ENCODE data around the gene DENND1A. TPM values are rescaled to one million over a fixed set of nuclear protein-coding genes. Genes with fewer than 3 reads are reported as not detected.

Gene DENND1A
- total and polyA plus RNA-seq, 11 donors, result 9.8 to 24.0 (median 14.7) TPM

GRCh38 chr9:123525957-123526356 is 404.0 kb downstream of the DENND1A start:
- no peak overlapping the region for H3K4me3 ChIP-seq
- WGBS, 4 donors, result 95 to 98% (median 98%) methylated on average over 3 of the region's 3 CpGs
- intact Hi-C loops (cut with DNase I), result no loop called here
- H3K27me3 ChIP-seq, result no peaks in the 10 kb centered on the region
- TF ChIP-seq CTCF (IDR thresholded peaks at IDR 0.05) (no peak), POLR2A (IDR thresholded peaks at IDR 0.05) (no peak)
- no peaks in the 10 kb centered on the region for H3K36me3 ChIP-seq
- no peak for ATAC-seq
- H3K9me3 ChIP-seq, result peaks cover 0 to 12% (median 3%) of the 10 kb centered on the region in 12 donors
- no peaks in the 10 kb centered on the region for H3K4me1 ChIP-seq
- DNase-seq, result no peak
- no peak overlapping the region for H3K27ac ChIP-seq

GRCh38 chr9:123525424-123525823 is 404.5 kb downstream of the DENND1A start:
- no peaks in the 10 kb centered on the region for H3K36me3 ChIP-seq
- WGBS, 4 donors, result 86 to 99% (median 92%) methylated on average over 6 of the region's 6 CpGs

GRCh38 chr9:123524866-123525265 is 405.1 kb downstream of the DENND1A start:
- 72 to 90% (median 84%) methylated on average over 6 of the region's 6 CpGs for WGBS, 4 donors
- intact Hi-C loops (cut with DNase I), result no loop called here
- no peak for DNase-seq
- no peak for TF ChIP-seq CTCF (IDR thresholded peaks at IDR 0.05)
- TF ChIP-seq POLR2A (IDR thresholded peaks at IDR 0.05), result no peak
- Histone ChIP-seq H3K36me3 (no peaks in the 10 kb centered on the region), H3K4me3 (no peak overlapping the region), H3K27me3 (no peaks in the 10 kb centered on the region), H3K4me1 (no peaks in the 10 kb centered on the region), H3K9me3 (peaks cover 0 to 2% (median 0%) of the 10 kb centered on the region in 12 donors), H3K27ac (no peak overlapping the region)
- ATAC-seq, result no peak

More at GRCh38 chr9:123525424-123525823, 404.5 kb downstream of the DENND1A start:
- DNase-seq, result no peak
- TF ChIP-seq POLR2A (IDR thresholded peaks at IDR 0.05), result no peak
- no peak for TF ChIP-seq CTCF (IDR thresholded peaks at IDR 0.05)
- Histone ChIP-seq H3K9me3 (peaks cover 0 to 7% (median under 1%) of the 10 kb centered on the region in 12 donors), H3K4me3 (no peak overlapping the region), H3K27ac (no peak overlapping the region), H3K4me1 (no peaks in the 10 kb centered on the region), H3K27me3 (no peaks in the 10 kb centered on the region)
- no peak for ATAC-seq
- intact Hi-C loops (cut with DNase I), result no loop called here

- no peak for ATAC-seq
- H3K4me1 ChIP-seq, result no peaks in the 10 kb centered on the region
- intact Hi-C loops (cut with DNase I), result no loop called here
- H3K9me3 ChIP-seq, result no peaks in the 10 kb centered on the region
- DNase-seq, result no peak
- H3K27me3 ChIP-seq, result no peaks in the 10 kb centered on the region
- H3K36me3 ChIP-seq, result no peaks in the 10 kb centered on the region
- TF ChIP-seq CTCF (IDR thresholded peaks at IDR 0.05) (no peak), POLR2A (IDR thresholded peaks at IDR 0.05) (no peak)
- WGBS, 4 donors, result 94 to 98% (median 97%) methylated on average over 2 of the region's 2 CpGs
- no peak overlapping the region for H3K27ac ChIP-seq
- no peak overlapping the region for H3K4me3 ChIP-seq
These were observed 406.1 kb downstream of the DENND1A start for GRCh38 chr9:123523845-123524244.

All from heart left ventricle (tissue), 16 donors.